ENCODE data around the gene SKA1.
A peak's percentile ranks its signal among the peaks of the same experiment; 100 is the strongest.
"Not testable (repeated sequence)": the region's sequence is repeated elsewhere in the genome, so short reads cannot be mapped to it uniquely, and the experiment has no call there.

SKA1 gene

GRCh38 chr18:50429207-50429948 is 54.5 kb downstream of the SKA1 start:
- DNase-seq (ENCODE audit: low read depth, low spot score), result peak; percentile 37

GRCh38 chr18:50432915-50433314 is 58.1 kb downstream of the SKA1 start:
- no peak for DNase-seq (ENCODE audit: low read depth, low spot score)

- not testable (repeated sequence) for DNase-seq (ENCODE audit: low read depth, low spot score)
Measured at GRCh38 chr18:50436742-50437141, 61.9 kb downstream of the SKA1 start.

GRCh38 chr18:50439460-50440015 is 64.7 kb downstream of the SKA1 start:
- DNase-seq (ENCODE audit: low read depth, low spot score), result no peak

GRCh38 chr18:50441016-50441415 is 66.2 kb downstream of the SKA1 start:
- no peak for DNase-seq (ENCODE audit: low read depth, low spot score)

- DNase-seq (ENCODE audit: low read depth, low spot score), result peak; percentile 15
Measured at GRCh38 chr18:50441501-50441900, 66.7 kb downstream of the SKA1 start.

Measured in astrocyte of the hippocampus (primary cell).